NCI-H2196 (cell line): ENCODE results near the gene NUTM2D.
A peak's percentile ranks its signal among the peaks of the same experiment; 100 is the strongest.
"Not testable (repeated sequence)": the region's sequence is repeated elsewhere in the genome, so short reads cannot be mapped to it uniquely, and the experiment has no call there.

Source experiments
- DNase-seq: peaks from one replicate; lab custom pipeline; 2025; ENCODE audit not compliant: unreplicated experiment; lab: John Stamatoyannopoulos, UW

The NUTM2D gene, protein sequence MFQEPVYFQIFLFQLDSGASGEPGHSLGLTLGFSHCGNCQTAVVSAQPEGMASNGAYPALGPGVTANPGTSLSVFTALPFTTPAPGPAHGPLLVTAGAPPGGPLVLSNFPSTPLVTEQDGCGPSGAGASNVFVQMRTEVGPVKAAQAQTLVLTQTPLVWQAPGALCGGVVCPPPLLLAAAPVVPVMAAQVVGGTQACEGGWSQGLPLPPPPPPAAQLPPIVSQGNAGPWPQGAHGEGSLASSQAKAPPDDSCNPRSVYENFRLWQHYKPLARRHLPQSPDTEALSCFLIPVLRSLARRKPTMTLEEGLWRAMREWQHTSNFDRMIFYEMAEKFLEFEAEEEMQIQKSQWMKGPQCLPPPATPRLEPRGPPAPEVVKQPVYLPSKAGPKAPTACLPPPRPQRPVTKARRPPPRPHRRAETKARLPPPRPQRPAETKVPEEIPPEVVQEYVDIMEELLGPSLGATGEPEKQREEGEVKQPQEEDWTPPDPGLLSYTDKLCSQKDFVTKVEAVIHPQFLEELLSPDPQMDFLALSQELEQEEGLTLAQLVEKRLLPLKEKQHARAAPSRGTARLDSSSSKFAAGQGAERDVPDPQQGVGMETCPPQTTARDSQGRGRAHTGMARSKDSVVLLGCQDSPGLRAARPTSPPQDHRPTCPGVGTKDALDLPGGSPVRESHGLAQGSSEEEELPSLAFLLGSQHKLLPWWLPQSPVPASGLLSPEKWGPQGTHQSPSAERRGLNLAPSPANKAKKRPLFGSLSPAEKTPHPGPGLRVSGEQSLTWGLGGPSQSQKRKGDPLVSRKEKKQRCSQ

GRCh38 chr10:87357444-87357843, at the start of gene NUTM2D:
Gene NUTM2D, plus strand, starts transcription at chr10:87357744. Its CDS starts 522 bp downstream, at chr10:87358266.
- not testable (repeated sequence) for DNase-seq

DNA sequence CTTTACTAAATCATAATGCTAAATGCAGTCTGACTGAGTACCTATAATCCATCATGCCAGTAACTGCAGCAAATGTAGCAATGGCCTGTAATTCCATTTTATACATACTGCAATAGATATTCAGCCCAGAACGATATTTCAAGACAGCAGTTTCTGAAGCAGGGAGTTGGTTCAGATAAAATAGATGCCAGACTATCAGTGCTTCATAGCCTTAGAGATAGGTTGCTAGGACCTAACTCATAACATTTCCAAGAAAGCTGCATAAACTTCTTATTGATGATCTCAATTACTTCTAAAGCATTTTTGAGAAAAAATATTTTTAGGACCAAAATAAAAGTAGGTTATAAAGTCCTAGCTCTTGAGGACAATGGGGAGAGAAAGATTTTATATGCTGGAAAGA, 48.8 kb upstream of the NUTM2D start:
- DNase-seq, result not testable (repeated sequence)

DNA sequence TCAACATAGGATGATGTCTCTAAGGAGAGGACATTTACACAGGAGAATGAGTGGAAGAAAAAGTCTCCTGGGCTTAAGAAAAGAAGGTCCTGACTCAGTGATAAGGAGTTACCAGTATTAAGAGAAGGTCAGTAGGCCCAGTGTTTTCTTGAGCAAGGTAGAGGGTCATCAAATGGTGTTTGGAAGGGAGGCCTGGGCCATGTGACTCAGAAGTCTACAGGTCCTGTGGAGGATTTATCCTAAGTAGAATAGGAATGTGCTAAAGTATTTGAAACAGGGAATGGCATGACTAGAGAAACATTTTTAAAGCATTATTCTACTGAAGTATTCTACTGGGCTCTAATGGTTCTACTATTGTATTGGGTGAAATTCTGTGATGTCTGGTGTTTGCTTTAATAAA, 47.9 kb upstream of the NUTM2D start:
- not testable (repeated sequence) for DNase-seq

- DNase-seq, result not testable (repeated sequence)
Observed at GRCh38 chr10:87311521-87311920, 46.0 kb upstream of the NUTM2D start.

DNA sequence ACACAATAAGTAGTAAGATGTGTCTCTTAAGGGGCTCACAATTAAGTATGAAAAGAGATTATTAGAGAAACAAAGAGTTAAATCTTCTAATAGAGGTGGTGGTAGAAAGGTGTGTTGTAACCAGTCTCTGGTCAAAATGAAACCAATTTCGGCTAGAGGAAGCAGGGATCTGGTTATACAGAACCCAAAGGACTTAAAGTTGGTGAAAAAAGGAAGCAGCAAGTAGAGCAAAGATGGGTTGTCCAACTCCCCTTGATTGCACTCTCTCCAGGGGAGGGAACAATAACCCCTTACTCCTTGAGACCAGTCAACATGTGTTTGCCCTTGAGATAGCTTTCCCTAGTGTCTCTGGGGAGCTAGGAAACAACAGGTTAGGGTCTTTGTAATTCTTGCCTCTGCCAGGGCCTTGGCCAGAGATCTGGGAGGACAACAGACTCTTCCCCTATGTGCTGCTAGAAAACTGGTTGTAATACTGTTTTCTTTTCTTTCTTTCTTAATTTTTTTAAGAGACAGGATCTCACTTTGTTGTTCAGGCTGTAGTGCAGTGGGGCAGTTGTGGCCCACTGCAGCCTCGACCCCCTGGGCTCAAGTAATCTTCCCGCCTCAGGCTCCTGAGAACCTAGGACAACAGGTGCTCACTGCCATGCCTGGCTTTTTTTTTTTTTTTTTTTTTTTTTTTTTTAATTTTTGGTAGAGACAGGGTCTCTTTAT, 43.7 kb upstream of the NUTM2D start:
- not testable (repeated sequence) for DNase-seq

DNA sequence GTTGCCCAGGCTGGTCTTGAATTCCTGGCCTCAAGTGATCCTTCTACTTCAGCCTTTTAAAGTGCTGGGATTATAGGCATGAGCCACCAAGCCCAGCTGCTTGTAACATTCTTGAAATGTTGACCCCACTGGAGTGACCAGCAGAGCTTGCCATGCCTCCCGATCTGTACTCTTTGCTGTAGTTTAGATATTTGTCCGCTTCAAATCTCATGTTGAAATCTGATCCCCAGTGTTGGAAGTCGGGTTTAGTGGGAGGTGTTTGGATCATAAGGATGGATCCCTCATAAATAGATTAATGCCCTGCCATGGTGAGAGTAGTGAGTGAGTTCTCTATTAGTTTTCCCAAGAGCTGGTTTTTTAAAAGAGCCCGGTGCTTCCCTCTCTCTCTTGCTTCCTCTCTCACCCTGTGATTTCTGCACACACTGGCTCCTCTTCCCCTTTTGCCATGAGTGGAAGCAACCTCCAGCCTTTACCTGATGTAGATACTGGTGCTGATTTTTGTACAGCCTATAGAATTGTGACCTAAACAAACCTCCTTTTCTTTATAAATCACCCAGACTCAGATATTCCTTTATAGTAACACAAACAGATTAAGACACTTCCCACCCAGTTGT, 43.1 kb upstream of the NUTM2D start:
- DNase-seq, result not testable (repeated sequence)

DNA sequence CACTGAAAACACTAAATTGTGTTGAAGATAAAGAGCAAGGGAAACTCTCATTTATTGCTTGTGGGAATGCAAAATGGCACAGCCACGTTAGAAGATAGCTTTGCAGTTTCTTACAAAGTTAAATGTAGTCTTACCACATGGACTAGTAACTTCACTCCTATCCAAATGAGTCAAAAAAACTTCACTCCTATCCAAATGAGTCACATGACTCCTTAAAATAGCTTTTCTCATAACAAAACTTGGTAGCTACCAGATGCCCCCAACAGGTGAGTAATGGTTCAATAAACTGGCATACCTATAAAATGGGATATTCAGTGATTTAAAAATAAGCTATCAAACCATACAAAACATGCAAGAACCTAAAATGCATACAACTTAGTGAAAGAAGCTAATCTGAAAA, 36.0 kb upstream of the NUTM2D start:
- DNase-seq, result not testable (repeated sequence)

- not testable (repeated sequence) for DNase-seq
Observed at GRCh38 chr10:87324559-87324958, 33.0 kb upstream of the NUTM2D start.

DNA sequence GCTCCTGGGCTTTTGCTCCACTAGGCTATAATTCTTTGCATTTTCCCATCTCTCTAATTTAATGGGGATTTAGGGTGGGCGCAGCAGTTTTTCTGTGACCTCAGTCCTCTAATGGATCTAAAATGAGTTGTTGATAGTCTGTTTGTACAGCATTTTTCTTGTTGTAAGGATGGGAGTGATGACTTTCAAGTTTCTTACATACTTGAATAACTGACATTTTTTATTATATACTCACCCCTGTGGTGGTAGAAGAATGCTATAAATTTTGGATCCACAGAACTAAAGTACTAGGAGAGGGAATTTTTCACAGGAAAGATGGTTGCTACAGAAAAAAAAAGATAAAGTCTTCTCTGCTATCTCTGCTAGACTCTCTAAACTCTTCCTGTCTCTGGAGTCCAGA, 29.6 kb upstream of the NUTM2D start:
- not testable (repeated sequence) for DNase-seq

DNA sequence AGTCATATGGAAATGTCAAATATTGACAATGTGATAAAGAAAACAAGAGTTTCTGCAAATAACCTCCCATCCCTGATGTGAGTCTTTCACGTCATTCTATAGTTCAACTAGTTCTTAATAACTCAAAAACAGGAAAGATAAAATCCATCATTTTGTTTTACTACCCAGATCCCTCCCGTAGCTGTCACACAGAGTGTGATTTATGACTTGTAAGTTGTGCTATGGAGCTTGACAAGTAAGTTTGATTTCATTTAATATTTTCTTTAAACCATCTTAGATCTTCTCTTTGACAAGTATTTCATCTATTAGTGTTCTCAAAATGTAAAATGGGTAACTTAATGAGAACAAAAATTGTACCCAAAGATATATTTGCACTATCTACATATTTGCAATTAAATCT, 28.4 kb upstream of the NUTM2D start:
- not testable (repeated sequence) for DNase-seq

DNA sequence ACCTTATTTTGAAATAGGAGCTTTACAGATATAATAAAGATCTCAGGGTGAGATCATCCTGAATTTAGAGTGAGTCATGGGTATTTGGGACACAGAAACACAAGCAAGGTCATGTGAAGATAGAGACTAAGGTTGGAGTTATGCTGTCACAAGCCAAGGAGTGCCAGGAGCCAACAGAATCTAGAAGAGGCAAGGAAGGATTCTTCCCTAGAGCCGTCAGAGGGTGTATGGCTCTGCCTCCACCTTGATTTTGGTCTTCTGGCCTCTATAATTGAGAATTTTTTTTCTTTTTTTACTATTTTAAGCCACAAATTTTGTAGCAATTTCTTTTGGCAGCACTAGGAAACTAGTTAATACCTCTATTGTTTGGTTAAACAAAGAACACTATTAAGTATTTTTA, 24.9 kb upstream of the NUTM2D start:
- not testable (repeated sequence) for DNase-seq

DNA sequence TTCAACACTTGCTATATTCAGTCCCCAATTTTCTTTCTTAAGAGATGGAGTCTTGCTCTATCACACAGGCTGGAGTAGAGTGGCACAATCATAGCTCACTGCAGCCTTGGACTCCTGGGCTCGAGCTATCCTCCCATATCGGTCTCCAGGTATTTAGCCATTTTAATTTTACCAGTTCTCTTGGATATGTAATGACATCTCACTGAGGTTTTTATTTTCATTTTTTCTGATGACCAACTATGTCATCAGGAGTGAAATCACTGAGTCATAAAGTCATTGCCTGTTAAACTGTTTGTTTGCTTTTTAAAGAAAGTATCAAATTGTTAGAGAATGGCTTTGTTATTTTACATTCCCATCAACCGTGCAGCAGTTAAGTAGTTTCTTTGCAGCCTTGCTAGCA, 17.1 kb upstream of the NUTM2D start:
- DNase-seq, result not testable (repeated sequence)

DNA sequence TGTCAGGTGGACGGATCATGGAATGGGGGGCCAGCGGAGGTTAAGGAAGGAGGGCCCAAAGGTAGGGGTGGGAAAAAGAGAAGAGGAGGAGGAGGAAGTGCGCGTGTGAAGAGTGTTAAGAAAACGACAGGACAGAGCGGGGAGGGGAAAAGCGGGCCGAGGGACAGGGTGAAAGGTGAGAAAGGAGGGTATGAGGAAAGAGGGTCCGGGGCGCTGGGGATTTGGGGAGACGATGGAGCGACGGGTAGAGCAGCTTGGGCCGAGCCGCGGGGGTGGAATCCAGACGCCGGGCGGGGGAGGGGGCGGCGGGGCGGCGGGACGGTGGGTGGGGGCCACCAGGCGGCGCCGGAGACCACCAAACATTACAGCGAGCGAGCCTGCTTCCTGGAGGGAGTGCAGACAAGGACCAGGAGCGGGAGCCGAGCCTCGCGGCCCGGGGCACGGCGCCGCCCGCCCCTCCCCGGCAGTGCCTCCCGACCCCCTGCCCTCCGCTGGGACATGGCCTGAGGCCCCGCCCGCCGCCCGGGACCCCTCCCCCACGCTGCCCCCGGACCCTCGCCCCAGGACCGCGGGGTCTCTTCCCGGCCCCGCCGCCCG, 15.9 kb upstream of the NUTM2D start:
- not testable (repeated sequence) for DNase-seq

- peak; percentile 58 for DNase-seq
Observed at GRCh38 chr10:87342249-87342710, 15.3 kb upstream of the NUTM2D start.

GRCh38 chr10:87342711-87343258, 14.8 kb upstream of the NUTM2D start:
- peak; percentile 21 for DNase-seq

GRCh38 chr10:87345743-87346142, 11.8 kb upstream of the NUTM2D start:
- not testable (repeated sequence) for DNase-seq

- not testable (repeated sequence) for DNase-seq
Observed at GRCh38 chr10:87350161-87350560, 7.4 kb upstream of the NUTM2D start.

- not testable (repeated sequence) for DNase-seq
Observed at GRCh38 chr10:87352825-87353224, 4.7 kb upstream of the NUTM2D start.

- not testable (repeated sequence) for DNase-seq
Observed at GRCh38 chr10:87355110-87355509, 2.4 kb upstream of the NUTM2D start.

DNA sequence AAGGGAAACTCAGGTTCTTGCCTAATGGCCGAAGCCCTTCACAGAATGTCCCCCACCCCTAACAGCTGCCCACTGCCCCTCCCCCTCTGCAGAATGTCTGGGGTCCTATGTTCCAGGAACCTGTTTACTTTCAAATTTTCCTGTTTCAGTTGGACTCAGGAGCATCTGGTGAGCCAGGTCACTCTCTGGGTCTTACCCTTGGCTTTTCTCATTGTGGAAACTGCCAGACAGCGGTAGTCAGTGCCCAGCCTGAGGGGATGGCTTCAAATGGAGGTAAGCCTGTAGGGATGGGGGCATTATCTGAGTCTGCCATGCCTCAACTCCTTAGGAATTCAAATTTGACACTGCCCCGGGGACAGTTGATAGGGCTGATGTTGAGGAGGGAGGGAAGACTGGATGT, 615 bp downstream of the NUTM2D start:
- DNase-seq, result not testable (repeated sequence)
